NCI-H128 (cell line): ENCODE results near the gene THSD4.

Experiments used
- DNase-seq: peaks from one replicate; lab custom pipeline; 2025; ENCODE audit not compliant: unreplicated experiment; lab: John Stamatoyannopoulos, UW

The THSD4 gene

DNA sequence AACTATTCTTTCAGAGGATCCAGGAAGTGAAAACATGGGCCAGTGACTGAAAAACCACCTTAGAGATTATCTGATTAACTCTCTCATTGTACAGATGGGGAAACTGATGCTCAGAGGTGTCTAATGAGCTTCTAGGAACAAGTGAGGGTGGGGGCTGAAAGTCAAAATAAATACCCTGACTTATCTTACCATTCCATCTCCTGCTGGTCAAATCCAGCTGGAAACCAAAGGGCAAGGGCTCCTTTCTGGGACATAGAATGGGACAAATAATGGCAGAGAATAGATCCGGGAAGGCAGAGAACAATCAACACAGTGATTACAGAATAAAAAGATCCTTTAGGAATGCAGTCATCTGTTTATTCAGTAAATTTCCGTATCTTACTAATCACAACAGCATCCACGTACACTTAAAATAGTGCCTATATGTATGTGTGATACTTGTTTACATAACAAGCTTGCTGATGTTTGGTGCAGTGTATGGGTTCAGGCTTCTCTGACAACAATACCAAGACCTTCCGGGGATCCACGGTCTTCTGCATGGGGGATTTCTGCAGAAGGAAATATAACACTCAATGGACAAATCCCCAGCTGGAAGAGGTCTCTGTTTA lies 173.2 kb downstream of the THSD4 start:
- no peak for DNase-seq

DNA sequence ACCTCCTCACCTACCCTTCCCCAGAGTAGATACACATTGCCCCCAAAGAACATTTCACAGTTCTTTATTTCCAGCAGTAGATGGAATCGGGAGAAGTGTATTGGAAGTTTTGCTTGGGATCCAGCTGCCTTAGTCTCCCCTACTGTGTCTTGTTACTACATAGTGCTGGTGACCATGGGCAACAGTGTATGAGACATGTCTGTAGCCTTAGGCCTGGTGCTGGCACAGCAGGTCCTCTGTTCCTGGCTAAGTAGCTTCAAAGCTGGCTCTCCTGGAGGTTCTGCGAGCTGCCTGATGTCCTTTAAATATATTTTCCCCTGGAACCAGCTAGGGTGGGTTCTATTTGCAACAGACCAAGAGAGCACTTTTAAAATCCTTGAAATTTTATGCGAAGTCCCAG lies 174.7 kb downstream of the THSD4 start:
- DNase-seq = no peak

DNA sequence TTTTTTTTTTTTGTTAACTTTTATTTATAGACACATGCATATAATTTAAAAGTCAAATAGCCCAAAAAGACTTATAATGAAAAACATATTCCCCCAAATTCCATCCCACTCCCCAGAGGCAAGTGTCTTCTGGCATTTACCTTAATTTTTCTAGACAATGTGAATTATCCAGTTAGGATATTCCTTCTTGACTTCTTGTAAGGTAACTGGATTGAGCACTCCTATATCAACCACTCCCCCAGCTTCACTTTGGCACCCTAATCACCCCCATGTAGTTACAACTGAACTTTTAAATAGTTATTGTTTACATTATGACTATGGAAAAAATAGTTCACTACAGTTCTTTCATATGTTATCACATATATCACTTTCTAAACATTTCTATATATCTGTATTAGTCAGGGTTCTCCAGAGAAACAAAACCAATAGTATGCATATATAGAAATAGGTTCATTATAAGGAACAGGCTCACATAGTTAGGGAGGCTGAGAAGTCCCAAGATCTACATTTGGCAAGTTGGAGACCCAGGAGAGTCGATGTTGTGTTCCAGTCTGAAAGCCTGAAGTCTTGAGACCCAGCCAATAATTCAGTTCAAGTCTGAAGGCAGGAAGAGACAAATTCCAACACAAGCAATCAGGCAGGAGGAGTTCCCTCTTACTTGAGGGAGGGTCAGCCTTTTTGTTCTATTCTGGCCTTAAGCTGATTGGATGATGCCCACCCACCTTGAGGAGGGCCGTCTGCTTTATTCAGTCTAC lies 175.8 kb downstream of the THSD4 start:
- no peak for DNase-seq

DNA sequence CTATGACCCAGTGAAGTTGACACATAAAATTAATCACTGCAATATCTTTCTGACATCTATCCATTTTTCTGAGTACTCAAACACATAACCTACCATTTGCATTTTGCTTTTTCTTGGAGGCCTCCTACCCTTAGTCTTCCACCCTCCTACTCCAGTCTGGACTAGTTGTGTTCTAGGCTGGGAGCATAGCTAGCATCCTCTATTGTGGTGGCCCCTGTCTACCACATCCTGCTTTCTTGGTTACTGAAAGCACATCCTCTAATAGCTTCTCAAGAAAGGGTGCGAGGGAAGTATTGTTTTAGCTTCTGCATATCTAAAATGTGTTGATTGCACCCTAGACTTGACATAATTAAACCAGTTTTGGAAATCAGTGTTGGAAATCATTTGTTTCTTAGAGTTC lies 176.5 kb downstream of the THSD4 start:
- DNase-seq = no peak

DNA sequence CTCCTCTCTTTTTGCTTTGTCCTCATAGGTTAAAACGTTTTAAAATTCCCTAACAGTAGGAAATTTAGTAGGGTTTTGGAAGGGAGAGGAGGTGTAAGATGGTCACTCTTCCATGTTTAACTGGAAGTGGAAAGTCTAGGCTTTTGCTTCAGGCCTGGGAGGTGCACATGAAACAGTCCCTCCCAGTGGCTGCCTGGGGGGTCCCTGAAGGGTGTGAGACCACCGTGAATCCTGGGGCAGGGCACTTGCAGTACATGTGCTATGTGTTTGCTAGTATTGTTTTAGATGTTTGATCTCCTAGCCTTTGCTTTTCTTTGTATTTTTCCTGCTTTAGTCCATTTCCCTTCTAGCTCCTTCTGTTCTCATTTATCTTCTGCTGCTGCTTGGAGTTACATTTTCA lies 178.5 kb downstream of the THSD4 start:
- DNase-seq = no peak

DNA sequence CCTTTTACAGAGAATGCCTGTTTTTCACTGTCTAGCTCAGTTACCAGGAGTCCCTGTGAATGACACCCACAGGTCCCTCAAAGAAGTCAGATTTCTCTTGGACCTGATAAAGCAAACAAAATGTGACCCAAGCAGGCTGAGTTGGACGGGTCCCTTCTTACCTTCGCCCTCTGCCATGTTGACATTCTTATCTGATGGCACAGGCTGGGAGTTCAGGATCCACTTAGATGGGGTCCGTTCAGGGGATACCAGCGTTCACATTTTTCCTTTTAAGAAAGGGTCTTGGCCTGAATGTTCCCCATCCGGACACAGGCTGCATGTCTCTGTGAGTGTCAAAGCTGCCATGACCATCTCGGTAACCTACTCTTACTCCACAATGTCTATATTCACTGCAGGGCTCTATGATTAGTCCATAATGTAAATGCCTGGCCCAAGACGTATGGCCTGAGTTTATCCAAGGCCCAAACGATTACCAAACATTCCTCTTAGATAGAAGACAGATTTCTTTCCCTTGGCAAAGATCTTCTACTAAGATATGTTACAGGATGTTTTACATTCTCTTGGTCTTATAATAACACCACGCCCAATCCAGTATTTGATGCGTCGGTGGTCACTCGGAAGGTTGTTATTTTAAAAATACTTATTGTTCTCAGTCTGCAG lies 179.1 kb downstream of the THSD4 start:
- DNase-seq = no peak

DNA sequence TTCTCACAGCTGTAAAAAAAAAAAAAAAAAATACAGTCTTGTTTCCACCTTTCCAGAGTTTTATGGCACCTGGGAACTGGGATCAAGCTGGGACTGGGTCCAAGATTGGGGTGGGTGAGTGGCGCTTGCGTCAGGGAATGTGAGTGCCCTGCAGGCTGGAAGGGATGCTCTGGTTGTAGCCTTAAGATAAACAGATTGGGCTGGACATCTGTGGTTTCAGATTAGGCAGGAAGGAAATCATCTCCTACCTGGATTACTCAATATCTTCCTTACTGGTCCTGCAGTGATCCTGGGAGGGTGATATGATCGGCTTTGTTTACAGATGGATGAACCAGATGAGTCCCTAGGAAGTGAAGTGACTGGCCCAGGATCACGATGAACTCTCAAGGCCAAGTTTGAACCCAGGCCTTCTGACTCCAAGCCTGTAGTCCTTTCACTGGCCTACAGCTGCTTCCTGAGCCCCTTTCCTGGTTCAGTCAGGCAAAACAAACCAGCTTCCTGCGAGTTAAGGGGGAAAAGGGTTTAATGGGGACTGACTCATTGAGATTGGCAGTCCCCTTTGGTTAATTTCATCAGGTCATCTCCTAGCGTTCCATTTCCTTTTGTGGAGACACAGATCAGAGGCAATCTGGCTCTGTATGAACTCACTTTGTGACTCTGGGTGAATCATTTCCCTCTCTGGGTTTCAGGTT lies 179.8 kb downstream of the THSD4 start:
- DNase-seq = no peak

DNA sequence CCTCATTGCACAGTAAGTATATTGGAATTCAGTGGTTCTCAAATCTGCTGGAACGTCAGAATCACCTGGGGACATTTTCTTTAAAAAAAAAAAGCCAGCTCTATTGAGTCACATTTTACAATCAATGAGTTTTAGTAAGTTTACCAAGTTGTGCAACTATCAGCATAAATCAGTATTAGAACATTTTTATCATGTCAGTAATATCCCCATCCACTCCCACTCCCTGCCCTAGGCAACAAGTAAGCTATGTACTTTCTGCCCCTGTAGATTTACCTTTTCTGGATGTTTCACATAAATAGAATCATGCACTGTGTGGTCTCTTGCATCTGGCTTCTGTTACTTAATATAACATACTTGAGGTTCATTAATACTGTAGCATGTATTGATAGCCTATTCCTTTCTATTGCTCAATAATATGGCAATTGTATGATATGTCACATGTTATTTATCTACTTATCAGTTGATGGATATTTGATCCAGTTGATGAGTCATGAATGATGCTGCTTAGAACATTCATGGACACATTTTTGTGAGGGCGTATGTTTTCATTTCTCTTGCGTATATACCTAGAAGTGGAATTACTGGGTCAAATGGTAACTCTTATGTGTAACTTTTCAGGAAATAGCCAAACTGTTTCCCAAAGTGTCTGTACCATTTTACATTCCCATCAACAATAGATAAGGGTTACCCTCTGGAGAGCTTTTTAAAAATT lies 180.5 kb downstream of the THSD4 start:
- no peak for DNase-seq

DNA sequence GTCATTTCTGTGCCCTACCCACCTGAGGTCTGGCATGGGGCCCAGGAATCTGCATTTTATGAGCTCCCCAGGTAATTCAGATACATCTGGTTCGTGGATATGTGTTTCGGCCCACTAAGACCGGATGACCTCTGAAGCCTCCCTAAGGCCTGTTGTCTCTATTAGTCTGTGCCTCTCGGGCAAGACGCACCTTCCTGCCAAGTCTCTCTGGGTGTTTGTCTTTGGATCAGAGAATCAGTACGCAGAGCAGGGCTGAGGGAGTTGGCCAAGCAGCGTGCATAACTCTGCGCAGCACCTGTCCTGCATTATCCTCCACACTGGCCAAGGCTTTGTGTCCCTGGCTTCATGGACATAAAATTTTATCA lies 181.0 kb downstream of the THSD4 start:
- no peak for DNase-seq

DNA sequence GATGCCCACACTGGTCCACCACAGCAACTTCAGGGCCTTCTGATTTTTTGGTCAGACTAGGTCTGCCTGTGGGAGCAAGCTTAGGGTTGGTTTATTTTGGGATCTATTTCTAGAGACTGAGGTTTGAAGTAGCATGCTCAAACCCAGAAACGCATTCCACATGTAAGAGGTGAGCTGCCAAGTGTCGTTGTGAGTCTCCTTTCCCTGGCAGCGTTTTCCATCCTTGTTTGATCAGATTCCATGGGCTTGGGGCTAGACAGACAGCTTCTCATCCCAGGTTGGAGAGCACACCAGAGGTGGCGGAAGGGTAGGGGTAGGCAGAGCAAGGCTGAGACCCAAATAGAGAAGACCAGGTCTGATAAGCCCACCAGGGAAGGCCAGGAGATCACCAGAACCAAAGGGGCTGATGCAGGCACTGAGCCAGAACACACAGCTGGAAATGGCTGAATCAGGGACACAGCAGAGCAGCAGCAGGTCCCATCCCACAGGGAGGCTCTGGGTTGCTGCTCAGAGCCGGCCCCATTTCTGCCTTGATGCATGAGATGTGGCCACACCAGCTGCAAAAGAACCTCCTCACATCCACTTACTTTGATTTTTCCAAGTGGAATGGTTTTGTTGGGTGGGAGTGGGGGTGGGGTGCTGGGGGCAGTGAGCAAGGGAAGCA lies 186.8 kb downstream of the THSD4 start:
- no peak for DNase-seq

DNA sequence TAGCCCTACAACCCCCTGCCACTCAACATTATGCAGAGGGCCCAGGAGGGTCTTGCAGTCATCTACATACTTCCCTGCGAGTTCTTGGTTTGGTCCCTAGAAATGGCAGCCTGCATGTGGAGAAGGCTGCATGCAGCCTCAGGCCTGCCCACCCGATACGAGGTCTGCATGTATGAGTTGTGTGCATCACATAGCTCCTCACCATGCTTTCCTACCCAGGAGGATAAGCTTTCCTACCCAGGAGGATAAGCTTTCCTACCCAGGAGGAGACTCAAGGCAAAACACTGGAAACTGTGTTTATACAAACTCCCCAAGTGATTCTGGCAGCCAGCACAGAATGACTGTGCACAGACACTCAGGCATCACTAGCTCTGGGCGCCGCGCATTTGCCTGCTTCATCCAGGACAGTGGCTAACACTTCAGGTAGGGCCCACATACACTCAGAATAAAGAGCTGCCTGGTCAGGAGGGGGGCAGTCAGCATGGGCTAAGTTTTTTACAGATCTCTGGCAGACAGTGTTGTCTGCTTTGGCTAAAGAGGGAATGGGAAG lies 187.7 kb downstream of the THSD4 start:
- DNase-seq = no peak

DNA sequence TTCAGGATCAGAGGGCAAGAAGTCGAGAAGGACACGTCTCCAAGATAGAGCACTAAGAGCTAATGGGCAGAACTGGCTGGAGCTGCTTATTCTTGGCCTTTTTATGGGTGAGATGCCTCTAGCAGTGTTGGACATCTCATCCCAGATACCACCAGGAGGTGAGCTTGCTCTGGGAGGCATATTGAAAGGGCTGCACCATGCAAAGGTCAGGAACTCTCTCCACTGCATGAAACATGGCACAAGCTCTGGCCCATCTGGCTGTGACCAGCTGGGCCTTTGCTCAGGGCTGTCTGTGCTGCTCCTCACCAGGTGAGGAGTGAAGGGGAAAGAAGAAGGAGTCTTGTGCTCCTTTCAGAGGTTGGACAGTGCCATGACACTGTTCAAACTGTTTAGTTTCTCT lies 188.7 kb downstream of the THSD4 start:
- no peak for DNase-seq

DNA sequence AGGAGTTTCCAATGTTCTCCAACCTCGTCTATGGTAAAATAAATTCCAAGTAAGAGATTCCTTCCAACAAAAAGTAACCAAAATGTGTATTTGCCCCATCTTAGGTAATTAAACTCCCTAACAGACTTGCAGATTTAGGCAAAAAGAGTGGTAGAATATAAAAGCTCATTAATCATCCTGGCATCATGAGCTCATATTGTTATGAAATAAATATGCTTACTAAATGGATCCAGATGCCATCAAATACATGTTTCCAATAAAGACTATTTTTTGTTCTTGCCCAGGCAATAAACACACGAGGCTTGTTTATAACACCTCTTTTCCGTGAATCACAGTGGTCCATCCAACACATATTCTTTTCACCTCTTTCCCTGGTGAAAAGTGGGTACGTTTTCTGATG lies 189.4 kb downstream of the THSD4 start:
- no peak for DNase-seq

DNA sequence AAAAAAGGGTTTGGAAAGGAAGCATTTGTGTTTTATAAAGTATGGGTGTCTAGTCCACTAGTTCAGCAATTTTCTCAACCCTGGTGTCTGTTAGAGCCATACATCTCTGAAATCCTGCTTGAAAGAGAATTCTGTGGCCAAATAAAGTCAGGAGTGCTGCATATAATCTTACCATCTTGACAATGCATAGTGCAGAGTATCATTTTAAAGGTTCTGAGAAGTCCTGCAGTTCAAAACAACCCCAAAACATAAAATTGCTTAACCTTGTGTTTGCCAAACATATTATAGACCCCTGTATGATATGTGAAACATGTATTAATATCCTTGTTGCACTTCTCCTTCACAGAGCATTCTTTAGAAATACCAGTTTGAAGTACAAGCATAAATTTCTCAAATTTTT lies 191.3 kb downstream of the THSD4 start:
- DNase-seq = no peak

DNA sequence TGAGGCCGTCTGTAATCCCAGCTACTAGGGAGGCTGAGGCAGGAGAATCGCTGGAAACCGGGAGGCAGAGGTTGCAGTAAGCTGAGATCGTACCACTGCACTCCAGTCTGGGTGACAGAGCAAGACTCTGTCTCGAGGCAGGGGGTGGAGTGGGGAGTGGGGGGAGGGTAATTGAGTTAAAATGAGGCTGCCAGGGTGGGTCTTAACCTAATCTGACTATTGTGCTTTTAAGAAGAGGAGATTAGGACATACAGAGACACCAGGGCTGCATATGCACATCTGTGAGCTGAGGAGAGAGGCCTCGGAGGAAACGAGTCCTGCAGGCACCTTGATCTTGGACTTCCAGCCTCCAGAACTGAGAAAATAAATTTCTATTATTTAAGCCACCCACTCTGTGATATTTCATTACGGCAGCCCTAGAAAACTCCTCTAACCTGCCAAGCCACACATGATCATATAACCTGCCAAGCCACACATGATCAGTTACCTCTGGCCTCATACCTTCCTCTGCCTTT lies 197.0 kb downstream of the THSD4 start:
- no peak for DNase-seq

DNA sequence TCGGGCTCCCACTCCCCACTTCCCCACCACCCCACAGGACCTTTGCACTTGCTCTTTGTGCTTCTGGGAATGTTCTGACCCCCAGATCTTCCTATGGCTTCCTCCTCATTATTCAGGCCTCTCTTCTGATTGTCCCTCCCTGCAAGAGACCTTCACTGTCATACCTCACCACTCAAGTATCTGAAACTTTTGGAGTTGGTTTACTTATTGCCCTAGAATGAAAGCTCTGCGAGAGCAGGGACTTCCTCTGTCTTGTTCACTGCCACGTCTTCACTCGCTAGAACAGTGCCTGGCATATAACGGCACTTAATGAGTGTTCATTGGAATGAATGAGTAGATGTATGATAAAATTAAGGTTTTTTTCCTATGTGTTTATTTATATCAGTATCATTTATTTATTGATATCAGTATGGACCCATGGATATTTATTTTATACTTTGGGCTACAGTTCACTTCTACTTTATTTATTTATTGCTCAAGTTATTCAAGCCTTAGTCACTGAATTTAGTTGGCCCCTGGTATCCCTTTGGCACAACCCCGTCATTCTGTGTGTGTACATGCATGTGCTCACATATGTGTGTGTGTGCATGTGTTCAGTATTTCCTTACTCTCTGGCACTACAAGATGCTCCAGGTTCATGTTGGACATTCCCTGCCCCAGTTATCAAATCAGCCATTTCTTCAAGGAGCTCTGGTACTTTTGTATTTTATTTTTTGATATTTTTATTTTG lies 197.6 kb downstream of the THSD4 start:
- DNase-seq = no peak

DNA sequence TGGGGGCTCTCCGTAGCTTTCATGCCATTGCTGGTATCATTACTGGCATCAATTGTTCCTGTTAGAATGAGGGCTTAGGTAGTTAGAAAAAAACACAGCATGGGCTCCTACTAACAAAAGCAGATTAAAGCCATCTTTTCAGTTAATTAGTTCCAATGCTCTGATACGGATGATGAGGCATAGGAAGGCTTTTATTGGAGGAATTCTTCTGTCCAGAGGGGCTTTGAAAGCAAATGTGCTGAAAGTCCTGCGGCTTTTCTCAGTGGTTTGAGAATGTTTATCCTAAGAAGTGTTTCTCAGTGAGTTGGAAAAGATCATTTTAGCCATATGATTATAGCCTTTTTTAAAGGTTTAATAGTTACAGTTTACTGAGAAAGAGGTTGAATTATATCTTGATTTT lies 198.5 kb downstream of the THSD4 start:
- DNase-seq = no peak

DNA sequence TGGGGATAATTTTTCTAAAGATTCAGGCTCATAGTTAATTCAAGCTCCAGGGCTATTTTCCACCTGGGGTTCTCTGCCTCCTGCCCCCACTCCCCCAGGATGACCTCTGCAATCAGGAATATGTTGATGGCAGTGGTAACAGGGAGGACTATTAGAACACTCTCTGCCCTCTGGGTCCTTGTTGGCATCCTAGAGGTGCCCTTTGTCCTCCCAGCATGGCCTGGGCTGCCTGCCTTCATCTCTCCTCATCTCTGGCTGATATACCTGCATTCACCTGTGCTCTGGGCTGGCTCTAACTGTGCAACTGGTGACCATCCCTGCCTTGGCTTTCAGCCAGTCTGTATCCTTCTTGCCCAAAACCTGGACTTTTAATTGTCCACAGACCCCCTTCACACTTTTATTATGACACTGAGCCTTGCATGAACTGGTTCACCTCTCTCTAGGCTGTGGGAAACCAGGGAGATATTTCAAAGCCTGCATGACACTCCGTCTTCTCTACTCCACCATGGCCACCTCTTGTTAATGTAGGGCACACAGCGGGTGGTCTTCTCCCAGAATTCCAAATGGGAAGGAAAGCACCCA lies 199.8 kb downstream of the THSD4 start:
- no peak for DNase-seq

DNA sequence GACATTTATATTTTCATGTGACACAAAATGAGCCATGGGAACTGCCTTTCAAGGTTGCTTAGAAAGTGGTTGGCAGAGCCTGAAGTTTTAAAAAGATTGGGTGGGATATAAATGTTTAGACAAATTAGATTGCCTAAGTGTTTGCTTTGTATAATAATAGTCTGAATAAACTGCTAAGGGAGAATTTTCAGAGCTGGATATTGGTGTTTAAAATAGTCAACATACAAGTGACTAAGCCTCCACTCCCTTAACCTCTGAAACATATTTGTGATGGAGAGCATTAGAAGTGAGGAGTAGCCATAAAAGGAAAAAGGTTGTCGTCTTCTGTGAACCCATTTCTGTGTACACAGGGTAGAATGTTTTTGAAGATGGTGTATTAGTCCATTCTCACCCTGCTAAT lies 201.6 kb downstream of the THSD4 start:
- DNase-seq = no peak
